ENCODE measurements around the gene LYPD8.

DNA sequence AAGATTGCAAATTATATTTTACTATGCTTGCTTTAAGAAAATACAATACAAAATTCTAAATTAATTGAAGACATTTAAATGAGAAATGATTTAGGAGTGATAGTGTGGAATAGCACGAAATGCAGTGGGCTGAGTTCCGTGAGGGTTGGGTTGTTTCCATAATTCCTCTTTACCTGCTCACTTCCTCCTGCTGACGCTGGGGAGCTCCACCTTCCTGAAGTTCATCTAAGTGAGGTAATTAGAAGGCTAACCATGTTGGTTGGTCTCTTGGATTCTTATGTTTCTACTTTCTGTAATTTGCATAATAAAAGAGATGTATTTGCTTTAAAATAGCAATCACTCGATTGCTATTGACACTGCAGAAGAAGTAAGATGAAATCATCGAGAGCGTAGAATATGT is 57.7 kb downstream of the LYPD8 start:
- TF ChIP-seq, protein P1, sequence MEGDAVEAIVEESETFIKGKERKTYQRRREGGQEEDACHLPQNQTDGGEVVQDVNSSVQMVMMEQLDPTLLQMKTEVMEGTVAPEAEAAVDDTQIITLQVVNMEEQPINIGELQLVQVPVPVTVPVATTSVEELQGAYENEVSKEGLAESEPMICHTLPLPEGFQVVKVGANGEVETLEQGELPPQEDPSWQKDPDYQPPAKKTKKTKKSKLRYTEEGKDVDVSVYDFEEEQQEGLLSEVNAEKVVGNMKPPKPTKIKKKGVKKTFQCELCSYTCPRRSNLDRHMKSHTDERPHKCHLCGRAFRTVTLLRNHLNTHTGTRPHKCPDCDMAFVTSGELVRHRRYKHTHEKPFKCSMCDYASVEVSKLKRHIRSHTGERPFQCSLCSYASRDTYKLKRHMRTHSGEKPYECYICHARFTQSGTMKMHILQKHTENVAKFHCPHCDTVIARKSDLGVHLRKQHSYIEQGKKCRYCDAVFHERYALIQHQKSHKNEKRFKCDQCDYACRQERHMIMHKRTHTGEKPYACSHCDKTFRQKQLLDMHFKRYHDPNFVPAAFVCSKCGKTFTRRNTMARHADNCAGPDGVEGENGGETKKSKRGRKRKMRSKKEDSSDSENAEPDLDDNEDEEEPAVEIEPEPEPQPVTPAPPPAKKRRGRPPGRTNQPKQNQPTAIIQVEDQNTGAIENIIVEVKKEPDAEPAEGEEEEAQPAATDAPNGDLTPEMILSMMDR (IDR thresholded peaks at IDR 0.05), result no peak
- TF ChIP-seq POLR2A (IDR thresholded peaks at IDR 0.05), result no peak
